ENCODE measurements around the gene TPRX2.
"Not testable (repeated sequence)": the region's sequence is repeated elsewhere in the genome, so short reads cannot be mapped to it uniquely, and the experiment has no call there.

Gene TPRX2

GRCh38 chr19:47897861-47898260, 38.8 kb downstream of the TPRX2 start:
- TF ChIP-seq CTCF (IDR thresholded peaks at IDR 0.05; ENCODE audit: insufficient read depth, low read length, poor library complexity, severe bottlenecking): no peak
- DNase-seq (ENCODE audit: extremely low read depth, insufficient read length): no peak
- H3K36me3 ChIP-seq (ENCODE audit: control insufficient read depth, insufficient read depth, low read length): no peaks in the 10 kb centered on the region
- no peaks in the 10 kb centered on the region for H3K27me3 ChIP-seq (replicated peaks; ENCODE audit: control insufficient read depth, insufficient read depth, low read length)
- no peak overlapping the region for H3K4me3 ChIP-seq (replicated peaks; ENCODE audit: low read depth, low read length)

DNA sequence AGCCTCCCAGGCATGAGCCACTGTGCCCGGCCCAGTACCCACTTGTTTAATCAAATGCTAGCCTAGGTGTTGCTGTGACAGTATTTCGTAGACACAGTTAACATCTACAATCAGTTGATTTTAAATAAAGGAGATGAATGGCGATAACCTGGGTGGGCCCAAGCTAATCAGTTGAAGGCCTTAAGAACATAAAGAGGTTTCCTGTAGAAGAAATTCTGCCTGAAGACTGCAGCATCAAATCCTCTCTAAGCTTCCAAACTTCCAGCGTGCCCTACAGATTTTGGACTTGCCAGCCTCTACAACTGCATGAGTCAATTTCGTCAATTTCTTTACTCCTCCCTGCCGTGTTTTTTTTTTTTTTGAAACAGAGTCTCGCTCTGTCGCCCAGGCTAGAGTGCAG, 40.3 kb downstream of the TPRX2 start:
- Histone ChIP-seq H3K27me3 (replicated peaks; ENCODE audit: control insufficient read depth, insufficient read depth, low read length) (no peaks in the 10 kb centered on the region), H3K36me3 (ENCODE audit: control insufficient read depth, insufficient read depth, low read length) (no peaks in the 10 kb centered on the region), H3K4me3 (replicated peaks; ENCODE audit: low read depth, low read length) (no peak overlapping the region)
- no peak for DNase-seq (ENCODE audit: extremely low read depth, insufficient read length)
- TF ChIP-seq CTCF (IDR thresholded peaks at IDR 0.05; ENCODE audit: insufficient read depth, low read length, poor library complexity, severe bottlenecking): no peak

GRCh38 chr19:47901370-47901769, 42.3 kb downstream of the TPRX2 start:
- DNase-seq (ENCODE audit: extremely low read depth, insufficient read length): no peak
- no peaks in the 10 kb centered on the region for H3K36me3 ChIP-seq (ENCODE audit: control insufficient read depth, insufficient read depth, low read length)
- H3K27me3 ChIP-seq (replicated peaks; ENCODE audit: control insufficient read depth, insufficient read depth, low read length): no peaks in the 10 kb centered on the region
- TF ChIP-seq CTCF (IDR thresholded peaks at IDR 0.05; ENCODE audit: insufficient read depth, low read length, poor library complexity, severe bottlenecking): no peak
- no peak overlapping the region for H3K4me3 ChIP-seq (replicated peaks; ENCODE audit: low read depth, low read length)

GRCh38 chr19:47909350-47909749, 50.3 kb downstream of the TPRX2 start:
- not testable (repeated sequence) for H3K27me3 ChIP-seq (replicated peaks; ENCODE audit: control insufficient read depth, insufficient read depth, low read length); H3K36me3 ChIP-seq (ENCODE audit: control insufficient read depth, insufficient read depth, low read length); DNase-seq (ENCODE audit: extremely low read depth, insufficient read length); H3K4me3 ChIP-seq (replicated peaks; ENCODE audit: low read depth, low read length)

- DNase-seq (ENCODE audit: extremely low read depth, insufficient read length); H3K27me3 ChIP-seq (replicated peaks; ENCODE audit: control insufficient read depth, insufficient read depth, low read length); H3K4me3 ChIP-seq (replicated peaks; ENCODE audit: low read depth, low read length); H3K36me3 ChIP-seq (ENCODE audit: control insufficient read depth, insufficient read depth, low read length): not testable (repeated sequence)
These were observed 51.2 kb downstream of the TPRX2 start for GRCh38 chr19:47910191-47910590.

Measured in GM06990 (cell line).